Measurements from ENCODE around the gene LILRB2. TPM values are rescaled to one million over a fixed set of nuclear protein-coding genes. Genes with fewer than 3 reads are reported as not detected.

Gene LILRB2
- total RNA-seq, 1 experiment from 2014 or later, result not detected

DNA sequence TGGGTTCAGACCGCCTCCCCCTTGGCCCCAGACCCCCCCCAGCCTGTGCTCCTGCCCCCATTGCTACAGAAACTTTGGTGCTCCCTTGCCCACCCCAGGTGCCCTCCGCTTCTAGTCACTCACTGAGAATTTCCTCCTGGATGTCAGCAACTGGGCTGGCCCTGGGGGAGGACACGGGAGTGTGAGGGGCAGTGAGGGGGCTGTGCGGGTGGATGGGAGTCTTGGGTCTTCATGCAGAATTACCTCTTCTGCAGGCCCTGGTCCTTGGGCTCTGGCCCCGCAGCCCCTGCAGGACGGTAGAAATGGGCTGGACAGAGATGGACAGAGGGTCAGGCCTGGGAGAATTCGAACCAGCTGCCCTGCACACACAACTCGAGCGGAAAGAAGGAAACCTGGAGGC is 28.7 kb downstream of the LILRB2 start:
- H3K27ac ChIP-seq (ENCODE audit: insufficient read length, low read depth, low read length), result no peak overlapping the region
- H3K27ac Mint-ChIP-seq, result no peak overlapping the region
- H2BK15ac ChIP-seq (ENCODE audit: low read depth, low read length), result no peak overlapping the region
- no peak overlapping the region for H3K14ac ChIP-seq (ENCODE audit: insufficient read depth, low read length)
- no peak overlapping the region for H3K18ac ChIP-seq (ENCODE audit: insufficient read length, low read depth, low read length)
- H3K4me3 Mint-ChIP-seq, result no peak overlapping the region
- H3K23ac ChIP-seq (ENCODE audit: insufficient read length, low read depth, low read length), result no peak overlapping the region
- H3K36me3 Mint-ChIP-seq (ENCODE audit: insufficient read depth in 1 of 3, low read depth in 3 of 3), result no peaks in the 10 kb centered on the region
- WGBS (ENCODE audit: extremely low coverage, insufficient read length, low lambda C conversion rate), result no CpG with 5 or more reads among the region's 9 CpGs
- H3K4ac ChIP-seq (ENCODE audit: low read depth, low read length), result no peak overlapping the region
- peaks cover 3 to 6% of the 10 kb centered on the region in 2 experiments; a peak in 3 of 4 replicates for H3K4me1 Mint-ChIP-seq
- no peaks in the 10 kb centered on the region for H4K20me1 ChIP-seq (ENCODE audit: control insufficient read depth, insufficient read depth, insufficient read length)
- no peaks in the 10 kb centered on the region for H3K79me1 ChIP-seq (ENCODE audit: insufficient read depth, low read depth, low read length, poor library complexity, severe bottlenecking)
- H4K5ac ChIP-seq (ENCODE audit: insufficient read length, low read depth, low read length), result no peak overlapping the region
- no peaks in the 10 kb centered on the region for H3K27me3 ChIP-seq (ENCODE audit: insufficient read depth, low read length)
- H4K91ac ChIP-seq (ENCODE audit: insufficient read length, low read depth, low read length), result no peak overlapping the region
- H3K9me3 ChIP-seq (ENCODE audit: control insufficient read depth, low read depth, low read length), result no peaks in the 10 kb centered on the region
- H3K27me3 Mint-ChIP-seq (ENCODE audit: low read depth), result peaks cover 42% of the 10 kb centered on the region
- peaks cover 0 to 28% of the 10 kb centered on the region in 2 experiments; a peak in 2 of 5 replicates for H3K9me3 Mint-ChIP-seq
- no peak overlapping the region for H2BK12ac ChIP-seq (ENCODE audit: insufficient read length, low read depth, low read length)
- no peak overlapping the region for H2BK120ac ChIP-seq (ENCODE audit: low read depth, low read length, poor library complexity, severe bottlenecking)
- H3K9ac ChIP-seq (ENCODE audit: extremely low read depth, insufficient read length, low read length), result no peak overlapping the region
- no peak overlapping the region for H2BK20ac ChIP-seq (ENCODE audit: low read depth, low read length, poor library complexity, severe bottlenecking)
- H2BK5ac ChIP-seq (ENCODE audit: insufficient read length, low read length), result no peak overlapping the region
- TF ChIP-seq, protein P1, sequence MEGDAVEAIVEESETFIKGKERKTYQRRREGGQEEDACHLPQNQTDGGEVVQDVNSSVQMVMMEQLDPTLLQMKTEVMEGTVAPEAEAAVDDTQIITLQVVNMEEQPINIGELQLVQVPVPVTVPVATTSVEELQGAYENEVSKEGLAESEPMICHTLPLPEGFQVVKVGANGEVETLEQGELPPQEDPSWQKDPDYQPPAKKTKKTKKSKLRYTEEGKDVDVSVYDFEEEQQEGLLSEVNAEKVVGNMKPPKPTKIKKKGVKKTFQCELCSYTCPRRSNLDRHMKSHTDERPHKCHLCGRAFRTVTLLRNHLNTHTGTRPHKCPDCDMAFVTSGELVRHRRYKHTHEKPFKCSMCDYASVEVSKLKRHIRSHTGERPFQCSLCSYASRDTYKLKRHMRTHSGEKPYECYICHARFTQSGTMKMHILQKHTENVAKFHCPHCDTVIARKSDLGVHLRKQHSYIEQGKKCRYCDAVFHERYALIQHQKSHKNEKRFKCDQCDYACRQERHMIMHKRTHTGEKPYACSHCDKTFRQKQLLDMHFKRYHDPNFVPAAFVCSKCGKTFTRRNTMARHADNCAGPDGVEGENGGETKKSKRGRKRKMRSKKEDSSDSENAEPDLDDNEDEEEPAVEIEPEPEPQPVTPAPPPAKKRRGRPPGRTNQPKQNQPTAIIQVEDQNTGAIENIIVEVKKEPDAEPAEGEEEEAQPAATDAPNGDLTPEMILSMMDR (conservative IDR thresholded peaks at IDR 0.05), result no peak
- H3K23me2 ChIP-seq (ENCODE audit: insufficient read length, low read depth, low read length, poor library complexity, severe bottlenecking), result no peaks in the 10 kb centered on the region
- DNase-seq, result no peak
- no peak overlapping the region for H2AFZ ChIP-seq (ENCODE audit: low read length)
- H4K8ac ChIP-seq (replicated peaks; ENCODE audit: insufficient read length, low read depth, low read length), result no peak overlapping the region
- no peaks in the 10 kb centered on the region for H3K79me2 ChIP-seq (ENCODE audit: insufficient read depth, low read length)
- no peak overlapping the region for H2AK5ac ChIP-seq (ENCODE audit: insufficient read length, low read length)
- no peaks in the 10 kb centered on the region for H3K4me1 ChIP-seq (ENCODE audit: insufficient read depth, low read length)
- H3K56ac ChIP-seq (ENCODE audit: insufficient read length, low read depth, low read length), result no peak overlapping the region
- no peak overlapping the region for H3K4me2 ChIP-seq (ENCODE audit: insufficient read depth, insufficient read length, low read length)
- no peak overlapping the region for H3T11ph ChIP-seq (ENCODE audit: low read length)
